ENCODE results near the gene INHBC. TPM values are rescaled to one million over a fixed set of nuclear protein-coding genes. Genes with fewer than 3 reads are reported as not detected.

Gene INHBC
- total RNA-seq, 1 donor from 2014 or later, result not detected

- Histone ChIP-seq H3K27me3 (ENCODE audit: control insufficient read depth, insufficient read depth, low read length) (peaks cover 10% of the 10 kb centered on the region), H3K4me3 (ENCODE audit: low read depth, low read length) (no peak overlapping the region), H3K36me3 (ENCODE audit: control insufficient read depth, insufficient read depth, low read length) (no peaks in the 10 kb centered on the region)
- FAIRE-seq (no peak), DNase-seq (ENCODE audit: low read depth) (no peak)
- no peak for TF ChIP-seq CTCF (IDR thresholded peaks at IDR 0.05; ENCODE audit: insufficient read depth, low read length, severe bottlenecking)
These were observed 30.0 kb downstream of the INHBC start for GRCh38 chr12:57464569-57464968.

GRCh38 chr12:57465030-57465746 lies 30.6 kb downstream of the INHBC start:
- FAIRE-seq (no peak), DNase-seq (ENCODE audit: low read depth) (no peak)
- H3K4me3 ChIP-seq (ENCODE audit: low read depth, low read length), result no peak overlapping the region
- no peaks in the 10 kb centered on the region for H3K36me3 ChIP-seq (ENCODE audit: control insufficient read depth, insufficient read depth, low read length)
- TF ChIP-seq CTCF (IDR thresholded peaks at IDR 0.05; ENCODE audit: insufficient read depth, low read length, severe bottlenecking), result no peak
- peaks cover 10% of the 10 kb centered on the region for H3K27me3 ChIP-seq (ENCODE audit: control insufficient read depth, insufficient read depth, low read length)

- DNase-seq (ENCODE audit: low read depth) (no peak), FAIRE-seq (peak; percentile 43)
- Histone ChIP-seq H3K27me3 (ENCODE audit: control insufficient read depth, insufficient read depth, low read length) (peaks cover 7% of the 10 kb centered on the region), H3K36me3 (ENCODE audit: control insufficient read depth, insufficient read depth, low read length) (no peaks in the 10 kb centered on the region), H3K4me3 (ENCODE audit: low read depth, low read length) (no peak overlapping the region)
- no peak for TF ChIP-seq CTCF (IDR thresholded peaks at IDR 0.05; ENCODE audit: insufficient read depth, low read length, severe bottlenecking)
These were observed 31.3 kb downstream of the INHBC start for GRCh38 chr12:57465747-57466505.

- FAIRE-seq (no peak), DNase-seq (ENCODE audit: low read depth) (no peak)
- Histone ChIP-seq H3K27me3 (ENCODE audit: control insufficient read depth, insufficient read depth, low read length) (peaks cover 6% of the 10 kb centered on the region), H3K36me3 (ENCODE audit: control insufficient read depth, insufficient read depth, low read length) (no peaks in the 10 kb centered on the region), H3K4me3 (ENCODE audit: low read depth, low read length) (no peak overlapping the region)
- no peak for TF ChIP-seq CTCF (IDR thresholded peaks at IDR 0.05; ENCODE audit: insufficient read depth, low read length, severe bottlenecking)
These were observed 32.8 kb downstream of the INHBC start for GRCh38 chr12:57467212-57467874.

GRCh38 chr12:57467915-57468314 lies 33.3 kb downstream of the INHBC start:
- FAIRE-seq (no peak), DNase-seq (ENCODE audit: low read depth) (no peak)
- no peaks in the 10 kb centered on the region for H3K36me3 ChIP-seq (ENCODE audit: control insufficient read depth, insufficient read depth, low read length)
- TF ChIP-seq CTCF (IDR thresholded peaks at IDR 0.05; ENCODE audit: insufficient read depth, low read length, severe bottlenecking), result no peak
- H3K27me3 ChIP-seq (ENCODE audit: control insufficient read depth, insufficient read depth, low read length), result peaks cover 12% of the 10 kb centered on the region
- no peak overlapping the region for H3K4me3 ChIP-seq (ENCODE audit: low read depth, low read length)

Measured in bronchial epithelial cell (primary cell).